ENCODE results near the gene LONP2. TPM values are rescaled to one million over a fixed set of nuclear protein-coding genes. Genes with fewer than 3 reads are reported as not detected.
A peak's percentile ranks its signal among the peaks of the same experiment; 100 is the strongest.

The LONP2 gene
- total and polyA plus RNA-seq, 9 of the 15 experiments (the other 6 are each of a cell fraction or from before 2014, with no cell fraction given): 8.1 to 41.2 (median 25.6) TPM

DNA sequence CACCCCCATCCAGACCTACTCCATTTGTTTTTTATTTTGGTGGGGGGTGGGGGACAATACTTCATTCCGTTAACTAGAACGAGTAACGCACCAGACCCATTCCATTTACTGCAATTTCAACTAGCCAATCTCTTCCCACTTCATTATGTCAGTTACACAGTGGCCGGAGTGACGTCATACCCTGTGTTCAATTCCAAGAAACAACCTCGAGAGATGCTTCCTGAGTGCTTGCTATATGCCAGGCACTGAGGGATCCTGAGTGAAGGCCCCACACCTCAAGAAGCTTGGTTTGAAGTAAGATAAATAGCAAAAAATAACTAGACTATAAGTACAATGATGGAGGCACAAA, 150.2 kb downstream of the LONP2 start (continued):
- TF ChIP-seq HLTF (IDR thresholded peaks at IDR 0.05) (no peak), ZNF124 (CRISPR knock-in tag; IDR thresholded peaks at IDR 0.05) (no peak), ZNF184 (CRISPR knock-in tag; IDR thresholded peaks at IDR 0.05) (no peak), SP2 (IDR thresholded peaks at IDR 0.05; ENCODE audit: extremely low read depth, low read depth, low read length, poor library complexity, severe bottlenecking) (no peak), MXI1 (IDR thresholded peaks at IDR 0.05; ENCODE audit: low read depth, low read length) (no peak), MAFF (IDR thresholded peaks at IDR 0.05; ENCODE audit: low read length) (no peak), EZH2 (IDR thresholded peaks at IDR 0.05; ENCODE audit: borderline replicate concordance, low read depth, low read length) (no peak), FIP1L1 (IDR thresholded peaks at IDR 0.05; ENCODE audit: low read depth, low read length, poor library complexity, severe bottlenecking) (no peak), JUNB (CRISPR knock-in tag; conservative IDR thresholded peaks at IDR 0.05) (0 out of 2 replicates have a peak, but pooled peaks have one; percentile 35)

DNA sequence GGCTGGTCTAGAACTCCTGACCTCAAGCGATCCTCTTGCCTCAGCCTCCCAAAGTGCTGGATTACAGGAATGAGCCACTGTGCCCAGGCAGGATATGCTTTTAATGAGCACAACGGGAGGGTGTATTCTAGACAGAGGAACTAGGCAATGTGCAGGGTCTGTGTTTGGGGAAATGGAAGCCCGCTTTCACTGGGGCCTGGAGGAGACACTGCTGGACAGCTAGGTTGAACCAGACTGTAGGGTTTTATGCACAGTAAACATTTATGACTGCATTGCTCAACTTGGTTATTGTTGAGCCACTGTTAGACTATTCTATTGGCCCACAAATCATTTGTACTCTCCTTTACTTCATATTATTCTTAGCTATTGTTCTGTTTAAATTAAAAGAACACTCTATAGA, 151.3 kb downstream of the LONP2 start:
- Histone ChIP-seq H3K4me2 (ENCODE audit: insufficient read depth, low read length) (no peak overlapping the region), H3K9me3 (replicated peaks; ENCODE audit: control insufficient read depth, insufficient read depth, low read depth, low read length) (no peaks in the 10 kb centered on the region), H3K4me1 (replicated peaks in 1 of 2; ENCODE audit: control insufficient read depth in 2 of 2, insufficient read depth in 2 of 2, low read length in 2 of 2) (peaks cover 0 to 10% of the 10 kb centered on the region in 2 experiments; a peak in 3 of 5 replicates), H2AFZ (ENCODE audit: low read depth, low read length) (no peak overlapping the region; the same call in 1 of the 2 replicates), H4K20me1 (replicated peaks; ENCODE audit: control insufficient read depth, insufficient read depth, low read length) (no peaks in the 10 kb centered on the region), H3K27ac (ENCODE audit: extremely low read depth, low read depth, low read length) (no peak overlapping the region), H3K79me2 (ENCODE audit: control insufficient read depth, insufficient read depth, low read length) (no peaks in the 10 kb centered on the region), H3K9ac (ENCODE audit: insufficient read depth in 1 of 2, low read depth in 2 of 2, low read length in 2 of 2) (no peak overlapping the region), H3K4me3 (no peak overlapping the region), H3K36me3 (ENCODE audit: control insufficient read depth, insufficient read depth, low read length) (no peaks in the 10 kb centered on the region), H3K9me1 (ENCODE audit: control insufficient read depth, insufficient read depth, low read length) (no peaks in the 10 kb centered on the region), H3K27me3 (ENCODE audit: control insufficient read depth in 2 of 2, insufficient read depth in 2 of 2, low read length in 2 of 2) (no peaks in the 10 kb centered on the region)
- CTCF ChIA-PET (ENCODE audit: low intra/inter-chr PET ratio): no interaction called here
- FAIRE-seq (no peak), ATAC-seq (0 out of 3 replicates have a peak, but pooled peaks have one; percentile 25), DNase-seq (ENCODE audit: extremely low read depth in 1 of 4, low spot score in 3 of 4) (no peak)
- intact Hi-C loops (cut with micrococcal nuclease) (no loop called here), in situ Hi-C loops (cut with MboI) (no loop called here)
- no TSS peak for BruUV-seq (replicated peaks)
- 53% methylated on average over 3 of the region's 3 CpGs for WGBS (ENCODE audit: insufficient coverage, low coverage, missing lambda C conversion rate)
- POLR2A ChIA-PET: interaction anchor here (0.6 to 1.0 kb wide), 3 partner anchors 10 to 1835 kb away, joined by 3 to 5 read pairs (median 3); partner anchors contain the start of gene SIAH1
- TF ChIP-seq HNRNPUL1 (IDR thresholded peaks at IDR 0.05; ENCODE audit: low read length) (no peak), CEBPZ (IDR thresholded peaks at IDR 0.05; ENCODE audit: borderline replicate concordance, low read depth, low read length) (no peak), ZNF175 (CRISPR knock-in tag; IDR thresholded peaks at IDR 0.05; ENCODE audit: low read depth) (no peak), NR2C2 (CRISPR knock-in tag; IDR thresholded peaks at IDR 0.05) (no peak), NR2C2 (tag; IDR thresholded peaks at IDR 0.05) (no peak)
- TF ChIP-seq, protein P1, sequence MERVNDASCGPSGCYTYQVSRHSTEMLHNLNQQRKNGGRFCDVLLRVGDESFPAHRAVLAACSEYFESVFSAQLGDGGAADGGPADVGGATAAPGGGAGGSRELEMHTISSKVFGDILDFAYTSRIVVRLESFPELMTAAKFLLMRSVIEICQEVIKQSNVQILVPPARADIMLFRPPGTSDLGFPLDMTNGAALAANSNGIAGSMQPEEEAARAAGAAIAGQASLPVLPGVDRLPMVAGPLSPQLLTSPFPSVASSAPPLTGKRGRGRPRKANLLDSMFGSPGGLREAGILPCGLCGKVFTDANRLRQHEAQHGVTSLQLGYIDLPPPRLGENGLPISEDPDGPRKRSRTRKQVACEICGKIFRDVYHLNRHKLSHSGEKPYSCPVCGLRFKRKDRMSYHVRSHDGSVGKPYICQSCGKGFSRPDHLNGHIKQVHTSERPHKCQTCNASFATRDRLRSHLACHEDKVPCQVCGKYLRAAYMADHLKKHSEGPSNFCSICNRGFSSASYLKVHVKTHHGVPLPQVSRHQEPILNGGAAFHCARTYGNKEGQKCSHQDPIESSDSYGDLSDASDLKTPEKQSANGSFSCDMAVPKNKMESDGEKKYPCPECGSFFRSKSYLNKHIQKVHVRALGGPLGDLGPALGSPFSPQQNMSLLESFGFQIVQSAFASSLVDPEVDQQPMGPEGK (CRISPR knock-in tag; IDR thresholded peaks at IDR 0.05; ENCODE audit: borderline replicate concordance): no peak
- TF ChIP-seq, protein P2, sequence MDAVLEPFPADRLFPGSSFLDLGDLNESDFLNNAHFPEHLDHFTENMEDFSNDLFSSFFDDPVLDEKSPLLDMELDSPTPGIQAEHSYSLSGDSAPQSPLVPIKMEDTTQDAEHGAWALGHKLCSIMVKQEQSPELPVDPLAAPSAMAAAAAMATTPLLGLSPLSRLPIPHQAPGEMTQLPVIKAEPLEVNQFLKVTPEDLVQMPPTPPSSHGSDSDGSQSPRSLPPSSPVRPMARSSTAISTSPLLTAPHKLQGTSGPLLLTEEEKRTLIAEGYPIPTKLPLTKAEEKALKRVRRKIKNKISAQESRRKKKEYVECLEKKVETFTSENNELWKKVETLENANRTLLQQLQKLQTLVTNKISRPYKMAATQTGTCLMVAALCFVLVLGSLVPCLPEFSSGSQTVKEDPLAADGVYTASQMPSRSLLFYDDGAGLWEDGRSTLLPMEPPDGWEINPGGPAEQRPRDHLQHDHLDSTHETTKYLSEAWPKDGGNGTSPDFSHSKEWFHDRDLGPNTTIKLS (IDR thresholded peaks at IDR 0.05; ENCODE audit: borderline replicate concordance, low read depth): no peak
